CD4-positive, alpha-beta T cell treated with Interleukin-15 for 1 hour (primary cell): ENCODE data around the gene ITGA6.
A peak's percentile ranks its signal among the peaks of the same experiment; 100 is the strongest.

Source experiments
- DNase-seq: peaks from one replicate; pipeline ENCODE4 v3.0.0-alpha.2; 2020

The ITGA6 gene

GRCh38 chr2:172416447-172417058, 10.8 kb upstream of the ITGA6 start:
- no peak for DNase-seq

GRCh38 chr2:172420216-172420615, 7.2 kb upstream of the ITGA6 start:
- no peak for DNase-seq

GRCh38 chr2:172423160-172423559, 4.2 kb upstream of the ITGA6 start:
- DNase-seq: no peak

- no peak for DNase-seq
These were observed 2.0 kb upstream of the ITGA6 start for GRCh38 chr2:172425336-172425735.

- no peak for DNase-seq
These were observed 641 bp upstream of the ITGA6 start for GRCh38 chr2:172426635-172427255.

- DNase-seq: peak; percentile 58
These were observed 825 bp downstream of the ITGA6 start for GRCh38 chr2:172427990-172428831.

- no peak for DNase-seq
These were observed 1.4 kb downstream of the ITGA6 start for GRCh38 chr2:172428832-172429210.

- no peak for DNase-seq
These were observed 2.0 kb downstream of the ITGA6 start for GRCh38 chr2:172429301-172429968.

- DNase-seq: no peak
These were observed 2.6 kb downstream of the ITGA6 start for GRCh38 chr2:172430027-172430426.

- DNase-seq: no peak
These were observed 3.3 kb downstream of the ITGA6 start for GRCh38 chr2:172430678-172431077.

GRCh38 chr2:172431463-172431862, 4.1 kb downstream of the ITGA6 start:
- DNase-seq: no peak

GRCh38 chr2:172431993-172432392, 4.6 kb downstream of the ITGA6 start:
- DNase-seq: no peak

GRCh38 chr2:172433144-172433543, 5.8 kb downstream of the ITGA6 start:
- no peak for DNase-seq

GRCh38 chr2:172434821-172435605, 7.6 kb downstream of the ITGA6 start:
- DNase-seq: peak; percentile 27

GRCh38 chr2:172435606-172435911, 8.2 kb downstream of the ITGA6 start:
- no peak for DNase-seq

GRCh38 chr2:172436889-172437288, 9.5 kb downstream of the ITGA6 start:
- no peak for DNase-seq

GRCh38 chr2:172437419-172438341, 10.3 kb downstream of the ITGA6 start:
- no peak for DNase-seq

- DNase-seq: no peak
These were observed 11.5 kb downstream of the ITGA6 start for GRCh38 chr2:172438741-172439508.

- no peak for DNase-seq
These were observed 12.1 kb downstream of the ITGA6 start for GRCh38 chr2:172439509-172439860.

- DNase-seq: no peak
These were observed 12.5 kb downstream of the ITGA6 start for GRCh38 chr2:172439911-172440310.

- no peak for DNase-seq
These were observed 13.4 kb downstream of the ITGA6 start for GRCh38 chr2:172440795-172441194.
